PC-9 (cell line): Measurements from ENCODE around the gene FUBP1. TPM values are rescaled to one million over a fixed set of nuclear protein-coding genes. Genes with fewer than 3 reads are reported as not detected.

Experiments
- BruUV-seq: library from RNA; stranded (reverse); fragments of 400-500 nt; replicated peaks from 2 replicates; lab custom pipeline; 2021; lab: Mats Ljungman, UMichigan
- CTCF ChIA-PET: fragments of 300-600 bp; sonication (Branson Sonifier 250); formaldehyde crosslinking; loops from one replicate; lab custom pipeline; 2022; ENCODE audit warnings: antibody characterized with exemption; lab: Charles Lee
- POLR2A ChIA-PET: fragments of 300-600 bp; sonication (Branson Sonifier 250); formaldehyde crosslinking; loops from one replicate; lab custom pipeline; 2022; ENCODE audit warnings: antibody characterized with exemption; ENCODE audit not compliant: unreplicated experiment; lab: Charles Lee
- DNase-seq, 2 experiments: peaks; one replicate each; pipeline versions ENCODE4 v3.0.0 to v3.0.0-alpha.2; 2015 to 2022; ENCODE audit warnings: mixed read lengths in 1 of 2
- H2AFZ ChIP-seq: fragments of 200-600 bp; sonication (generic); 2 replicates; pipeline ENCODE4 v1.8.1; 2017; ENCODE audit warnings: antibody characterized with exemption
- H3F3A ChIP-seq: fragments of 200-600 bp; sonication (generic); 2 replicates; pipeline ENCODE4 v1.8.1; 2017; ENCODE audit warnings: antibody characterized with exemption, mild to moderate bottlenecking, low read depth; ENCODE audit not compliant: insufficient read depth
- H3K27ac ChIP-seq: fragments of 200-600 bp; sonication (generic); 2 replicates; pipeline ENCODE4 v1.6.1; 2016; ENCODE audit warnings: mixed run types
- H3K27me3 ChIP-seq: fragments of 200-600 bp; sonication (generic); 2 replicates; pipeline ENCODE4 v1.6.1; 2016; ENCODE audit warnings: low read depth, mixed run types; ENCODE audit not compliant: insufficient read depth
- H3K36me3 ChIP-seq: fragments of 200-600 bp; sonication (generic); 2 replicates; pipeline ENCODE4 v1.6.1; 2016; ENCODE audit warnings: low read depth, mixed run types
- H3K4me1 ChIP-seq: fragments of 200-600 bp; sonication (generic); replicated peaks from 2 replicates; pipeline ENCODE4 v1.6.1; 2016; ENCODE audit warnings: mixed run types; ENCODE audit not compliant: insufficient read depth
- H3K4me2 ChIP-seq: fragments of 200-600 bp; sonication (generic); 2 replicates; pipeline ENCODE4 v1.6.1; 2017; ENCODE audit warnings: mixed run types
- H3K4me3 ChIP-seq: fragments of 200-600 bp; sonication (generic); 2 replicates; pipeline ENCODE4 v1.6.1; 2016; ENCODE audit warnings: mixed run types
- H3K79me2 ChIP-seq: fragments of 200-600 bp; sonication (generic); 2 replicates; pipeline ENCODE4 v1.6.1; 2017; ENCODE audit warnings: low read depth, mixed run types
- H3K9me2 ChIP-seq: fragments of 200-600 bp; sonication (generic); 2 replicates; pipeline ENCODE4 v1.8.1; 2017; ENCODE audit warnings: mild to moderate bottlenecking; ENCODE audit not compliant: insufficient read depth
- H3K9me3 ChIP-seq: fragments of 200-600 bp; sonication (generic); 2 replicates; pipeline ENCODE4 v1.8.1; 2016; ENCODE audit warnings: low read depth; ENCODE audit not compliant: insufficient read depth
- H4K20me1 ChIP-seq: fragments of 200-600 bp; sonication (generic); 2 replicates; pipeline ENCODE4 v1.8.1; 2017; ENCODE audit not compliant: insufficient read depth
- EZH2 ChIP-seq: fragments of 200-600 bp; sonication (generic); IDR thresholded peaks from 2 replicates; pipeline ENCODE4 v1.8.0; 2017; ENCODE audit warnings: antibody characterized with exemption, low read depth
- intact Hi-C: fragments of 100-400 bp; cut with micrococcal nuclease; formaldehyde crosslinking; loops from one replicate; pipeline ENCODE4 v1.10.0; 2022; ENCODE audit not compliant: unreplicated experiment
- total RNA-seq: library from RNA; stranded (reverse); gene quantifications from 2 replicates; pipeline ENCODE4 v1.2.3, GENCODE V29; 2021
- TF ChIP-seq, protein P1 (sequence below): fragments of 200-600 bp; sonication (generic); conservative IDR thresholded peaks from 2 replicates; pipeline ENCODE4 v1.6.1; 2017; ENCODE audit warnings: mixed run types, antibody characterized with exemption, mild to moderate bottlenecking, moderate library complexity

FUBP1 gene
- total RNA-seq, 1 experiment from 2014 or later, result 152 TPM

GRCh38 chr1:77970192-77970591 is 8.7 kb downstream of the FUBP1 start:
- no peak for TF ChIP-seq EZH2
- TF ChIP-seq, protein P1, sequence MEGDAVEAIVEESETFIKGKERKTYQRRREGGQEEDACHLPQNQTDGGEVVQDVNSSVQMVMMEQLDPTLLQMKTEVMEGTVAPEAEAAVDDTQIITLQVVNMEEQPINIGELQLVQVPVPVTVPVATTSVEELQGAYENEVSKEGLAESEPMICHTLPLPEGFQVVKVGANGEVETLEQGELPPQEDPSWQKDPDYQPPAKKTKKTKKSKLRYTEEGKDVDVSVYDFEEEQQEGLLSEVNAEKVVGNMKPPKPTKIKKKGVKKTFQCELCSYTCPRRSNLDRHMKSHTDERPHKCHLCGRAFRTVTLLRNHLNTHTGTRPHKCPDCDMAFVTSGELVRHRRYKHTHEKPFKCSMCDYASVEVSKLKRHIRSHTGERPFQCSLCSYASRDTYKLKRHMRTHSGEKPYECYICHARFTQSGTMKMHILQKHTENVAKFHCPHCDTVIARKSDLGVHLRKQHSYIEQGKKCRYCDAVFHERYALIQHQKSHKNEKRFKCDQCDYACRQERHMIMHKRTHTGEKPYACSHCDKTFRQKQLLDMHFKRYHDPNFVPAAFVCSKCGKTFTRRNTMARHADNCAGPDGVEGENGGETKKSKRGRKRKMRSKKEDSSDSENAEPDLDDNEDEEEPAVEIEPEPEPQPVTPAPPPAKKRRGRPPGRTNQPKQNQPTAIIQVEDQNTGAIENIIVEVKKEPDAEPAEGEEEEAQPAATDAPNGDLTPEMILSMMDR, result no peak
- Histone ChIP-seq H2AFZ (no peak overlapping the region), H3K4me3 (no peak overlapping the region), H4K20me1 (peaks cover 95% of the 10 kb centered on the region), H3K9me2 (no peaks in the 10 kb centered on the region), H3F3A (peaks cover 53% of the 10 kb centered on the region), H3K27ac (no peak overlapping the region), H3K4me1 (peaks cover 5% of the 10 kb centered on the region), H3K36me3 (peaks cover 73% of the 10 kb centered on the region), H3K27me3 (no peaks in the 10 kb centered on the region), H3K9me3 (no peaks in the 10 kb centered on the region), H3K79me2 (peaks cover 99% of the 10 kb centered on the region), H3K4me2 (no peak overlapping the region)
- DNase-seq, result no peak
- intact Hi-C loops, result no loop called here
- ChIA-PET CTCF (no interaction called here), POLR2A (no interaction called here)
- BruUV-seq, result no TSS peak

- Histone ChIP-seq H3K79me2 (peaks cover 82% of the 10 kb centered on the region), H3F3A (peaks cover 44% of the 10 kb centered on the region), H3K9me2 (no peaks in the 10 kb centered on the region), H3K4me2 (no peak overlapping the region), H3K27ac (no peak overlapping the region), H3K4me3 (no peak overlapping the region), H3K27me3 (no peaks in the 10 kb centered on the region), H3K36me3 (peaks cover 99% of the 10 kb centered on the region), H2AFZ (no peak overlapping the region), H3K4me1 (no peaks in the 10 kb centered on the region), H4K20me1 (peaks cover 78% of the 10 kb centered on the region), H3K9me3 (no peaks in the 10 kb centered on the region)
- intact Hi-C loops, result loop anchor here (10.0 kb wide), 1 partner anchor 241 kb away; no protein-coding TSS in a partner anchor
- TF ChIP-seq, protein P1, result no peak
- TF ChIP-seq EZH2, result no peak
- TSS peak; percentile 1 for BruUV-seq
- ChIA-PET CTCF (no interaction called here), POLR2A (no interaction called here)
- DNase-seq, result no peak
Observed at GRCh38 chr1:77966291-77966690, 12.6 kb downstream of the FUBP1 start.

GRCh38 chr1:77961392-77961791 is 17.5 kb downstream of the FUBP1 start:
- CTCF ChIA-PET, result no interaction called here

More at GRCh38 chr1:77961392-77961791, 17.5 kb downstream of the FUBP1 start:
- DNase-seq, result no peak
- intact Hi-C loops, result loop anchor here (10.0 kb wide), 1 partner anchor 237 kb away; no protein-coding TSS in a partner anchor
- Histone ChIP-seq H2AFZ (no peak overlapping the region), H3K4me1 (no peaks in the 10 kb centered on the region), H4K20me1 (peaks cover 70% of the 10 kb centered on the region), H3K27ac (no peak overlapping the region), H3K4me3 (no peak overlapping the region), H3K79me2 (peaks cover 59% of the 10 kb centered on the region), H3F3A (peaks cover 12% of the 10 kb centered on the region), H3K9me3 (no peaks in the 10 kb centered on the region), H3K9me2 (no peaks in the 10 kb centered on the region), H3K4me2 (no peak overlapping the region), H3K27me3 (no peaks in the 10 kb centered on the region), H3K36me3 (peaks cover 84% of the 10 kb centered on the region)
- no peak for TF ChIP-seq EZH2
- TF ChIP-seq, protein P1, result no peak
- no TSS peak for BruUV-seq
- POLR2A ChIA-PET, result no interaction called here
